AG10803 (cell line): ENCODE data around the gene LEUTX.
"Not testable (repeated sequence)": the region's sequence is repeated elsewhere in the genome, so short reads cannot be mapped to it uniquely, and the experiment has no call there.

Experiments
- DNase-seq: peaks from one replicate; pipeline ENCODE4 v3.0.0; 2010; ENCODE audit warnings: low read depth
- H3K4me3 ChIP-seq: 2 replicates; pipeline ENCODE4 v1.5.1; 2011; ENCODE audit warnings: mild to moderate bottlenecking, low read length, control low read depth
- TF ChIP-seq, protein P1 (sequence below): conservative IDR thresholded peaks from 2 replicates; pipeline ENCODE4 v1.5.1; 2011; ENCODE audit warnings: mild to moderate bottlenecking, low read length, control low read depth, inconsistent platforms

Gene LEUTX

GRCh38 chr19:39813264-39813993 lies 34.8 kb downstream of the LEUTX start:
- TF ChIP-seq, protein P1, sequence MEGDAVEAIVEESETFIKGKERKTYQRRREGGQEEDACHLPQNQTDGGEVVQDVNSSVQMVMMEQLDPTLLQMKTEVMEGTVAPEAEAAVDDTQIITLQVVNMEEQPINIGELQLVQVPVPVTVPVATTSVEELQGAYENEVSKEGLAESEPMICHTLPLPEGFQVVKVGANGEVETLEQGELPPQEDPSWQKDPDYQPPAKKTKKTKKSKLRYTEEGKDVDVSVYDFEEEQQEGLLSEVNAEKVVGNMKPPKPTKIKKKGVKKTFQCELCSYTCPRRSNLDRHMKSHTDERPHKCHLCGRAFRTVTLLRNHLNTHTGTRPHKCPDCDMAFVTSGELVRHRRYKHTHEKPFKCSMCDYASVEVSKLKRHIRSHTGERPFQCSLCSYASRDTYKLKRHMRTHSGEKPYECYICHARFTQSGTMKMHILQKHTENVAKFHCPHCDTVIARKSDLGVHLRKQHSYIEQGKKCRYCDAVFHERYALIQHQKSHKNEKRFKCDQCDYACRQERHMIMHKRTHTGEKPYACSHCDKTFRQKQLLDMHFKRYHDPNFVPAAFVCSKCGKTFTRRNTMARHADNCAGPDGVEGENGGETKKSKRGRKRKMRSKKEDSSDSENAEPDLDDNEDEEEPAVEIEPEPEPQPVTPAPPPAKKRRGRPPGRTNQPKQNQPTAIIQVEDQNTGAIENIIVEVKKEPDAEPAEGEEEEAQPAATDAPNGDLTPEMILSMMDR: no peak
- no peak for DNase-seq
- H3K4me3 ChIP-seq: no peak overlapping the region

- DNase-seq, H3K4me3 ChIP-seq: not testable (repeated sequence)
These were observed 35.5 kb downstream of the LEUTX start for GRCh38 chr19:39814111-39814510.

- TF ChIP-seq, protein P1: no peak
- DNase-seq: no peak
- no peak overlapping the region for H3K4me3 ChIP-seq
These were observed 35.9 kb downstream of the LEUTX start for GRCh38 chr19:39814595-39814994.

DNA sequence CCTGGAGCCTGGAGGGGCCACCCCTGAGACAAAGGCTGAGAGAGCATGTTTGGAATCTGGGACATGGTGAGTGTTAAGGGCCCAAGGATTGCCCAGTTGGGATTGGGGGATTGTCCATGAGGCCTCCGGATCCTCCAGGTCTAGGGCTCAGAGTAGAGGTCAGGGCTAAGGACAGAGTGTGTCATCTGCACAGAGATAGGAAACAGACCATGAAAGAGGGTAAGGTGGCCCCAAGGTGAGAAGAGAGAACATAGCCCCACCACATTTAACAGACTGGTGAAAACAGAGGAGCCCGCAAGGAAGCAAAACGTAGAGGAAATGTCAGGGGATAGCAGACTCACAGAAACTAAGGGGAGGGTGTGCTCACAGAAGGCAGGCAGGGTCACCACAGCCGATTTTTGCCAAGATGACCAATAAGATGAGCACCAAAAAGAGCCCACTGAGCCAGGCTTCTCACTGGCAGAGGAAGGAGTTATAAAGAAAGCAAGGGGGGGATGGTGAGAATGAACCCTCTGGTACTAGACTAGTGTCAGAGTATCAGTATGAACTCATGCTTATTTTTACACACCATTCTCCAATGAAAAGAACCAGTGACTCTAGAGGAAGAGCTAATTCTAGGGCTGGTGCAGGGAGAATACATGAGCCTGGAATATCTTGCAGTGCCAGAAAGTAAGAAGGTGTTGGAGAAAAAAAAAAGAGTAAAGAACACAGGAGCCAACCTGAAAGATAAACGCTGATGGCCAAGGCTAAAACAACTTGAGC lies 37.8 kb downstream of the LEUTX start:
- no peak overlapping the region for H3K4me3 ChIP-seq
- no peak for DNase-seq
- TF ChIP-seq, protein P1: no peak

GRCh38 chr19:39817888-39818561 lies 39.4 kb downstream of the LEUTX start:
- TF ChIP-seq, protein P1: no peak
- no peak overlapping the region for H3K4me3 ChIP-seq
- DNase-seq: no peak

DNA sequence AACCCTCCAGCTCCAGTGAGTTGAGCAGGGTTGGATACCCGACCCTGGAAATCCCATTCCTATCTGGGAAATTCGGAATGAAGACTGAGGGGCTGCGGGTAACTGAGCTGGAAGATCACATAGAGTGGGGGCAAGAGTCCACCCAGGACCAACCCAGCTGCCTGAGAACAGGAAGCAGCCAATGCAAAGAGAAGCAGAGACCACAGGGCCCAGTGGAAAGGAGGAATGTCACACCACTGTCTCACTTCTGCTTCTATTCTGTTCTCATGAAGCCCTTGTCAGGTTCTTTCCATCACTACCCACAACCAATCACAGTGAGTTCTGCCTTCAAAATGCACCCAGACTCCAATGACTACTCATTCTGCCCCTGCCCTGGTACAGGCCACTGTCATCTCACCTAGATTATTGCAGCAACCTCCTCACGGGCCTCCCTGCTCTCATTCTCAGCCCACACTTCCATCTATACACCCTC lies 40.0 kb downstream of the LEUTX start:
- H3K4me3 ChIP-seq: no peak overlapping the region
- DNase-seq: no peak
- TF ChIP-seq, protein P1: no peak

DNA sequence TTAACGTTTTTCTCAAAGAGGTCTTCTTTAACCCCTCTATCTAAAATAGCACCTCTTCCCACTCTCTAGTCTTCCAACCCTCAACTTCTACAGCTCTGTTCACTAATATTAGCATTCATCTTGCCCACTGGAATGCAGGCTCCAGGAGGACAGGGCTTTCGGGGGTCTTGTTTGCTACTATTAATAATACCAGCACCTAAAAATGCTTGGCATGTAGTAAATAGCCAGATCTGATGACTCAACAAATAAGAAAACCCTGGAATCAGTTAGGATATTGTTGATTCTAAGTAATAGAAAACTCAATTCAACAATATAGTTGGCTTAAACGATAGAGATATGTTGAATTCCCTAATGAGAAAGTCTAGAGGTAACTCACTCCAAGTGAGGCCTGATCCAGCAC lies 41.1 kb downstream of the LEUTX start:
- no peak for DNase-seq
- TF ChIP-seq, protein P1: no peak
- no peak overlapping the region for H3K4me3 ChIP-seq
